HG02884 (cell line): Measurements from ENCODE around the gene CELF2.

ENCODE experiments used
- ATAC-seq: cut with Tn5 transposase; IDR thresholded peaks from one replicate; pipeline ENCODE4 v1.9.1; 2021; ENCODE audit warnings: mild to moderate bottlenecking, moderate library complexity; ENCODE audit not compliant: unreplicated experiment

CELF2 gene

DNA sequence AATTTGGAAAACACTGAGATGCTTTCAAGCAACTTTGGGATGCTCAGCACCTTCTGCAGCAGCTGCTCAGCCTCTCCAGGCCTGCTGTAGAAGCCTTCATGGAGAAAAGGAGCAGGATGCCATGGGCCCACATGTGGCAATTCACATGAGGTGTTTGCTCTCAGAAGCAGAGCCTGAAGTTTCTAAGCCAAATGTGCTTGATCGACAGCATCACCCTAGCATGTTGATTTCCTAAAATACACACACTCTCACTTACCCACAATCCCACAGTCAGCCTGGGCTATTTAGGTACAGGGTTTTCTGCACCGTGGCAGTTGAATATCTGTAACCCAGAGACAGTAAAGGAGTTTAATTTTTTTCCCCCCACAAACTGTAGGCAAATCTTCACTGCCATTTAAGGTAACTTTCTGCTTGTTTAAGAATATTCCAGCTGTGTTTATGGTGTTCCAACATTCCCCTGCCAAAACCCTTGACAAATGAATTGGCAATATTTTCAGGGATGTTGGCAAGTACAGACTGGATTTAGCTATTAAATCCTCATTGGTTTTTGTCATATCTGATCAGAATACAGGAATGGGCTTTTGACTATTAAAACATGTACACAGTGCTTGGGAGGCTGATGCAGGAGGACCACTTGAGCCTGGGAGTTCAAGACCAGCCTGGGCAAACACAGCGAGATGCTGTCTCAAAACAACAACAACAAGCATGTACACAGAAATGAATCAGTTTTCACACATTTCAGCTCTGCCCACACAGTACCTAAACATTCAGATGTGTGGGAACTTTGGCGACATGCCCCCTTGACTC, 244.2 kb downstream of the CELF2 start:
- ATAC-seq, result peak; percentile 36

- ATAC-seq, result no peak
Measured at GRCh38 chr10:11262494-11263345, 245.0 kb downstream of the CELF2 start.

DNA sequence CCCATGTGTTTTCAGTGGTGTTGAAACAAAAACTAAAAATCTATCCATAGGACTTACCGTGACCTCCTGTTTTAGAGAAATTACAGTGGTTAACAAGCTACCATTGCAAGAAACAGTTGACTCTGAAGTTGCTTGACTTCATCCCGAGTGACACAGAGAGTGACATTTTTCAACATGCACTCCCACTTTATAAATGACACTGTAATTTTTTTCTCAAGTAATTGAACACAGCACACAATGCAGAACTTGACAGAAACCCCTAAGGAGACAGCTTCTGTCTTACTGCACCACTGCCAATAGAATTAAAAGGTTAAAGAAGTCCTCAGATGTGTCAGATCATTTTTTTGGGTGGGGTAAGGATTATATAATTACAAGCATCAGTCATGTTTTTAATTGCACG, 246.1 kb downstream of the CELF2 start:
- ATAC-seq, result no peak

DNA sequence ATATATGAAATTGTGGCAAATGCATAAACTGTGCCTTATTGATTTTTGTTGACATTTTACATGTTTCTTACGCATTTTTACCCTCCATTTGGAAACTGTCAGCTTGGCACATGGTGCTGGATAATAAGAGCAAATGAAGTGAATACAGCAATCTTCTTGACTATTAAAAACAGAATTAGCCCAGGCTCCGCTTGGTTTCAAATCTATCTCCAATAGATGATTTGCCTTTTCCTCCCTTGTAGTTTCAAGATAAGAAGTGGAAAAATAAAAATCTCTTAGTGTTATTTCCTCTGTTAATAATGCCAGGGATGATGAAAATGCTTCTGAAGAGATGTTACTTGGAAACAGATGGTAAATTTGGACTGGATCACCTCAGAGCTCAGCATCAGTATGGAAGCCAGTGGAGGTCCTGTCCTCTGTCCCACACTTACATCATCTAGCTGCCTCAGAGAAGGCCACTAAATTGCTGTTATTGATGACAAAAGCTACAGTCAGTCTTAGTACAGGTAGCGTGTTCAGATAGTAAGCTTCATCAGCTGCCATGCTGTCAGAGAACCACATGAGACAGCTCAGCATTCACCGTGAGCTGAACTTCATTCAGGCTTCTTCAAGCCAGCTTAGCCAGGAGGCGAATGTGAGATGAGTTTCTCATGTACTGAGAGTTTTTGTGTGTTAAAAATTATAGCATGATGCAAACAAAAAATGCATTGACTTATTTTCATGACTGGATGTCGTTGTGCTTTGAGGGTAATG, 246.8 kb downstream of the CELF2 start:
- ATAC-seq, result no peak

DNA sequence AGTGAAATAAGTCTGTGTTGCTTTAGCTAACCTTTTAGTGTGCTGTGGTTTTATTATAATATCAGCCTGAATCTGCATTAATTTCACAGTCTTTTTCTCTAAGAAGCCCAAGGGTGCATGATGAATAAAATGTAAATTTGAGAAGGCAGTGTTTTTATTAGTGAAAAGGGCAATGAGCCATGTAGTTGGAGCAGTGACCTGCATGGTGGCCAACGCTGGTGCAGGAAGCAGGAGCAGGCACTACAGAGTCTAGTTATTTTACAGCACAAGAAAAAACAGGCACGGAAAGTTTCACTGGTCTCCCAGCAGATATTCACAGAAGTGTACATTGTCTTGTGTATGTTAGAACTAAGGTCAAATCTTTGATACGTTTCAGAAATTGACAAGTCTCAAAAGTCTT, 247.8 kb downstream of the CELF2 start:
- ATAC-seq, result no peak

GRCh38 chr10:11266426-11266825, 248.8 kb downstream of the CELF2 start:
- no peak for ATAC-seq

- peak; percentile 51 for ATAC-seq
Measured at GRCh38 chr10:11270135-11270857, 252.6 kb downstream of the CELF2 start.

GRCh38 chr10:11270858-11271179, 253.1 kb downstream of the CELF2 start:
- ATAC-seq, result no peak

DNA sequence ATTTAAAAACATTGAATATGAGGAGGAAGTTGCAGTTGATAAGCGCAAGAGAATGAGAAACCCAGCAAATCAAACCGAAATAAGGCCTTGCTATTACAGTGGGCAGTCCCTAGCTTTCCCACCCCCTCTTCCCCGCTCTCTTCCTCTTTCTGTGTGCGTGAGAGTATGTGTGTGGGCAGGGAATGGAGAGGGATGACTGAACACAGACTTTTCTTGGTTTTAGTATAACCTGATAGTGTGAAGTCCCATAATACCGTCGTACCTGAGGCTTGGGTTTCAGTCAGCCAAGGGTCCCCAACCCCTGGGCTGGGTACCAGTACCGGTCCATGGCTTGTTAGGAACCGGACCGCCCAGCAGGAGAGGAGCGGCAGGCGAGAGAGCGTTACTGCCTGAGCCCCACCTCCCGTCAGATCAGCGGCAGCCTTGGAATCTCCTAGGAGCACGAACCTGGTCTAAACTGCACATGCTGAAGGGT, 255.3 kb downstream of the CELF2 start:
- ATAC-seq, result peak; percentile 72

DNA sequence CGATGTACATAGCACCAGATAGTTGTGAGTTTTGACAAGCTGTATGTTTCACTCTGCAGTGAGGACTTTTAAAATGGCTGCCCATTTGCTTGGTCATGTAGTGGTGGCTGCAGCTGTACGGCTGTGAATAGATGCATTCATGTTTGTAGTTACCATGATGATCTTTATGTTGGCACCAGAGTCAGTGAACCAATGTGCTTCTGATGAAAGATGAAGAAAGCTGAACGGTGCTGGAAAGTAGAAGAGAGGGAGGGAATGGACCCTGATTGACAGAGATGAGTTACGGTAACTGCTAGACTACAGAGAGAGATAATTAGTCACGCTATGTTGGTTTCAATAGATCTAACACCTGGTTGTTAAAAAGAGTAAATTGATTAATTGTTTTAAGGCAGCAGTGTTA, 256.8 kb downstream of the CELF2 start:
- ATAC-seq, result no peak

DNA sequence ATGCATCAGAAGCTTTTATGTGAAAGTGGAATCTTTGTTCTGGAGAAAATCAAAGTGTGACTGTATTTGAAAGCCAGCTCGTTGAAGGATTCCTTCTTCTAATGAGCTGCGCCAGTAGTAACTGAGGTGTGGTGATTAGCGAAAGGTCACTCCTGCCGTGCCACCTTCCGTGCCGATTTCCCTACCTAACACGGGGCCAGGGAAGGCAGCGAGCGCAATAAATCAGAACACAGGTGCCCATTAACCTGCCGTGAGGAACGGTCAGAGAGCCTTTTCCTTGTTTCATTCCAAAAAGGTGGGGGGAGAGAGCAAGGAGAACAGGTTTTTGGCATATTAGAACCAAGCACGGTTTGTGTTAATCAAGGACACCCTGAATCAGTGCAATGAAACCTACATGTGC, 258.0 kb downstream of the CELF2 start:
- ATAC-seq, result no peak

GRCh38 chr10:11276449-11276990, 258.8 kb downstream of the CELF2 start:
- no peak for ATAC-seq

DNA sequence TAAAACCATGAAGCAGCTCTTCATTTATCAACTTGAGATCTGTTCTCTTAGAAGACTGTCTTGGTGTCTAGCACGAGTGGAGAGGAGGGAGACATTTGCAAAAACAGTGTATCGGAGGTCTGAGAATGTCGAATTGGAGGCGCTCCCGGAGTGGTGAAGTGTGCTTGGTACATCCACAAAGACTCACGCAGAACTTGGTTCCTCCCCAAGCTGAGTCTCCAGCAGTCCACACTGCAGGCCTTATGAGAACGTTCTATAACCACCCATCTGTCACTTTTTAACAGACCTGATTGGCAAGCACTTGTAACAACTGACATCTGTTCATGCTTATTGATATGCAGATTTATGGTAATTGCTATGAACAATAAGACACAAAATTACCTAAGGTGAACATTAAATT, 261.6 kb downstream of the CELF2 start:
- no peak for ATAC-seq

GRCh38 chr10:11280187-11280932, 262.7 kb downstream of the CELF2 start:
- no peak for ATAC-seq

DNA sequence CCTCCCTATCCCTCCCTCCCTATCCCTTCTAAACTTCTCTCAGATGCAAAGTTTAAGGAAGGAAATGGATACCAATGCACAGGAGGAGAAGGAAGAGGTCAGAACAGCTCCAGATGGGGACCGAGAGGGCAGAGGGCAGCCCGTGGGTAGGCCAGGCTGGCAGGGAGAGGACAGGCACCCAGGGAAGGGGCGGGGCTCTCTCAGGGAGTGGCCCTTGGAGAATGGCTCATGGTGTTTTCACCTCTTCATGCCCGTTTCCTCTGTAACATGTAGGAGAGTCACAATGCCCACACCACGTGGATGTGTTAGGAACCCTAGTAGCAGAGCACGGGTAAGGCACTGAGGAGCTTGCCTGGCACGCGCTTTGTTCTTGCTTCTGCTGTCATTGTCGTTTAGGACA, 264.5 kb downstream of the CELF2 start:
- no peak for ATAC-seq

- no peak for ATAC-seq
Measured at GRCh38 chr10:11282661-11283060, 265.0 kb downstream of the CELF2 start.

DNA sequence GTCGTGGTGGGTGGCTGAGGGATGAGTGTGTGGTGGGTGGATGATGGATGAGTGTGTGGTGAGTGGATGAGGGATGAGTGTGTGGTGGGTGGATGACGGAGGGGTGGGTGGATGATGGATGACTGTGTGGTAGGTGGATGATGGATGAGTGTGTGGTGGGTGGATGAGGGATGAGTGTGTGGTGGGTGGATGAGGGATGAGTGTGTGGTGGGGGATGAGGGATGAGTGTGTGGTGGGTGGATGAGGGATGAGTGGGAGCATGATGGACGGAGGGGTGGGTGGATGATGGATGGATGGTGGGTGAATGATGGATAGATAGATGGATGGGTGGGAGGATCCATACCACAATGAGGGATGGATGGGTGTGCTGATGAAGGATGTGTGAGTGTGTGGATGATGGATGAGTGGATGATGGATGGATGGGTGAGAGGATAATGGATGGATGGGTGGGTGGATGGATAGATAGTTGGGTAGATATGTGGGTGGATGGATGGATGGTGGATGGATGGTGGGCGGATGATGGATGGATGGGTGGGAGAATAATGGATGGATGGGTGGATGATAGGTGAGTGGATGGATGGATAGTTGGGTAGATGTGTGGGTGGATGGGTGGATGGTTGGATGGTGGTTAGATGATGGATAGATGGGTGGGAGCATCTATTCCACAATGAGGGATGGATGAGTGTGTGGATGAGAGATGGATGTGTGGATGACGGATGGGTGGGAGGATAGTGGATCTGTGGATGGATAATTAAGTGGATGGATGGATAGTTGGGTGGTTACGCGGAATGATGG, 266.8 kb downstream of the CELF2 start:
- ATAC-seq, result no peak

GRCh38 chr10:11285171-11285570, 267.5 kb downstream of the CELF2 start:
- no peak for ATAC-seq

DNA sequence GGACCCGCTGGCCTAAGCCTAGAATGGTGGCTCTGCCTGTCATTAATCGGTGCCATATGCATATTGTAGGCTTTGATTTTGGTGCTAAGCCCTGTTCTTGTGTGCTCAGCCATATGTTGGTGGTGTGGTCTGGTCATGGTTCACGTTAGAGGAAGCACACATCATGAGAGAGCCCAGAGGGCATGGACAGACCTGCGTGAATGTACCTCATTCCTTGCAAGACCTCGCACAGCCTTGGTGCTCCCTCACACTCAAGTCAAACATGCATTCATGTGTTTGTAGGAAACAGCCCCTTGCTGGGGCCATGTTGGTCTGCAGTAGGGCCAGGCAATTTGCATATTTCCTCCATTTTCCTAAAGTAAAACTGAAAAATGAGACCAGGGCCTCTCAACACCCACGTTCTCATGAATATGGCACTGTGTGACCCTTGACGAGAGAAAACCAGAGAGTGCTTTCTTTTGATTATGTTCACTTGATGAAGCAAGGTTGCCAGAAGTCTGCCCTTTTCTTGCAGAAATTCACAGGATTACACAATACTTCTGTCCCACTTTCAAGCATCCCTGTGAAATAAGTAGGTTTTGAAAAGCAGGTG, 268.7 kb downstream of the CELF2 start:
- ATAC-seq, result peak; percentile 92
